B cell (primary cell): Measurements from ENCODE around the gene LGI4. TPM values are rescaled to one million over a fixed set of nuclear protein-coding genes. Genes with fewer than 3 reads are reported as not detected.

ENCODE experiments used
- ATAC-seq: fragments of 200-7000 bp; cut with Tn5 transposase; one replicate; pipeline ENCODE4 v1.10.0; 2021; ENCODE audit warnings: low read depth, mild to moderate bottlenecking, moderate number of reproducible peaks, moderate library complexity
- CTCF ChIA-PET: fragments of 350-600 bp; sonication (Branson Sonifier 250); formaldehyde crosslinking; loops from one replicate; lab custom pipeline; 2021; ENCODE audit warnings: antibody characterized with exemption, inconsistent platforms; lab: Charles Lee
- POLR2A ChIA-PET: fragments of 350-600 bp; sonication (Branson Sonifier 250); formaldehyde crosslinking; loops from one replicate; lab custom pipeline; 2021; ENCODE audit warnings: antibody characterized with exemption; lab: Charles Lee
- DNase-seq: peaks from one replicate; pipeline ENCODE4 v3.0.0; 2013
- H2AFZ ChIP-seq: 2 replicates; pipeline ENCODE4 v1.6.1; 2012; ENCODE audit warnings: mild to moderate bottlenecking, low read depth, low read length; ENCODE audit not compliant: insufficient read depth, poor library complexity, severe bottlenecking
- H3K27ac ChIP-seq, 2 donors: 1 replicate in 1 of 2; 2 replicates in 1 of 2; pipeline ENCODE4 v1.5.1; 2012 to 2013; ENCODE audit warnings: low read length in 2 of 2, mild to moderate bottlenecking in 2 of 2, moderate library complexity in 1 of 2
- H3K27me3 ChIP-seq, 4 experiments: fragments of 200-600 bp in 1 of 4; sonication (generic) in 1 of 4; replicated peaks in 1 of 4; 1 replicate in 2 of 4; 2 replicates in 2 of 4; pipeline versions ENCODE4 v1.6.1 to v1.7.0; 2013 to 2016; ENCODE audit warnings: low read length in 3 of 4, mild to moderate bottlenecking in 2 of 4, mixed read lengths in 1 of 4, moderate library complexity in 1 of 4; ENCODE audit not compliant: insufficient read depth in 4 of 4, control insufficient read depth in 3 of 4; ENCODE audit errors: control extremely low read depth in 1 of 4
- H3K36me3 ChIP-seq, 2 experiments: replicated peaks in 1 of 2; 1 replicate in 1 of 2; 2 replicates in 1 of 2; pipeline versions ENCODE4 v1.6.1 to v1.7.1; 2013; ENCODE audit warnings: low read length in 1 of 2; ENCODE audit not compliant: insufficient read depth in 2 of 2, control insufficient read depth in 1 of 2; ENCODE audit errors: control extremely low read depth in 1 of 2, extremely low read depth in 1 of 2
- H3K4me1 ChIP-seq, 2 donors: fragments of 200-600 bp in 1 of 2; sonication (generic) in 1 of 2; 1 replicate in 1 of 2; 2 replicates in 1 of 2; pipeline versions ENCODE4 v1.5.1 to v1.6.1; 2013 to 2017; ENCODE audit warnings: low read length in 2 of 2; ENCODE audit not compliant: control insufficient read depth in 2 of 2, insufficient read depth in 2 of 2
- H3K4me2 ChIP-seq: replicated peaks from 2 replicates; pipeline ENCODE3; 2012; ENCODE audit warnings: mild to moderate bottlenecking, low read depth, low read length; ENCODE audit not compliant: poor library complexity, severe bottlenecking
- H3K4me3 ChIP-seq, 5 experiments: fragments of 200-600 bp in 1 of 5; sonication (generic) in 1 of 5; 1 replicate in 3 of 5; 2 replicates in 2 of 5; pipeline versions ENCODE4 v1.5.1 to v1.7.0; 2011 to 2016; ENCODE audit warnings: low read length in 4 of 5, mild to moderate bottlenecking in 4 of 5, low read depth in 2 of 5, control low read depth in 1 of 5, moderate library complexity in 1 of 5; ENCODE audit not compliant: insufficient read depth in 1 of 5; ENCODE audit errors: control extremely low read depth in 1 of 5, extremely low read depth in 1 of 5
- H3K79me2 ChIP-seq: fragments of 200-600 bp; sonication (generic); one replicate; pipeline ENCODE4 v1.6.0; 2016; ENCODE audit warnings: low read length; ENCODE audit not compliant: control insufficient read depth, insufficient read depth
- H3K9ac ChIP-seq: fragments of 200-600 bp; sonication (generic); 2 replicates; pipeline ENCODE4 v1.6.1; 2017; ENCODE audit warnings: mild to moderate bottlenecking, low read length, moderate library complexity
- H3K9me3 ChIP-seq, 3 donors: one replicate each; pipeline versions ENCODE4 v1.6.1 to v1.7.1; 2013; ENCODE audit warnings: low read length in 2 of 3; ENCODE audit not compliant: control insufficient read depth in 2 of 3, insufficient read depth in 1 of 3; ENCODE audit errors: control extremely low read depth in 1 of 3
- H4K20me1 ChIP-seq: 2 replicates; pipeline ENCODE4 v1.6.0; 2012; ENCODE audit warnings: mild to moderate bottlenecking, low read length; ENCODE audit not compliant: insufficient read depth, control insufficient read depth, poor library complexity, severe bottlenecking
- H3K27ac Mint-ChIP-seq: one replicate; pipeline ENCODE4 v1.8.0; 2021; ENCODE audit warnings: mixed read lengths
- H3K27me3 Mint-ChIP-seq: one replicate; pipeline ENCODE4 v1.8.0; 2021; ENCODE audit warnings: mixed read lengths
- H3K4me1 Mint-ChIP-seq: one replicate; pipeline ENCODE4 v1.8.0; 2021; ENCODE audit warnings: mixed read lengths
- H3K4me3 Mint-ChIP-seq: one replicate; pipeline ENCODE4 v1.8.0; 2021; ENCODE audit warnings: mixed read lengths
- H3K9me3 Mint-ChIP-seq: one replicate; pipeline ENCODE4 v1.8.0; 2022; ENCODE audit warnings: mixed read lengths; ENCODE audit not compliant: insufficient read depth
- CTCF ChIP-seq: fragments of 200-600 bp; IDR thresholded peaks from one replicate; pipeline ENCODE4 v1.8.0; 2022; ENCODE audit warnings: antibody characterized with exemption, mild to moderate bottlenecking
- EZH2 ChIP-seq: IDR thresholded peaks from 2 replicates; pipeline ENCODE4 v1.6.1; 2012; ENCODE audit warnings: borderline replicate concordance, low read depth, mild to moderate bottlenecking, moderate library complexity, low read length; ENCODE audit not compliant: insufficient read depth, poor library complexity, severe bottlenecking
- WGBS: methylation state at CpG from one replicate; pipeline ENCODE4 v1.1.5; 2013; ENCODE audit warnings: missing lambda C conversion rate; ENCODE audit not compliant: insufficient coverage; 5-methylcytosine and 5-hydroxymethylcytosine counted together
- intact Hi-C: fragments of 100-400 bp; cut with micrococcal nuclease; formaldehyde crosslinking; loops from one replicate; pipeline ENCODE4 v1.10.0; 2022
- polyA plus RNA-seq: library from polyadenylated mRNA; depleted of rRNA; stranded (reverse); fragments of >200 nt; gene quantifications from 2 replicates; pipeline ENCODE4 v1.2.3, GENCODE V29; 2012
- total RNA-seq, 2 donors: library from RNA; stranded (reverse); fragments of 120-200 nt in 1 of 2; gene quantifications; 1 replicate in 1 of 2; 2 replicates in 1 of 2; pipeline versions ENCODE4 v1.2.3 to v1.2.4, GENCODE V29; 2013 to 2022

LGI4 gene
- total and polyA plus RNA-seq, 2 donors (not counting 1 experiment from before 2014, with no cell fraction given) = 0.40 to 0.59 TPM

GRCh38 chr19:35144600-35145436, 10.0 kb upstream of the LGI4 start:
- Mint-ChIP-seq H3K4me3 (no peak overlapping the region), H3K4me1 (peaks cover 32% of the 10 kb centered on the region), H3K27me3 (peaks cover 9% of the 10 kb centered on the region), H3K9me3 (no peaks in the 10 kb centered on the region), H3K27ac (no peak overlapping the region)
- WGBS = 67% methylated on average over 4 of the region's 15 CpGs
- TF ChIP-seq EZH2 = no peak
- no peak for TF ChIP-seq CTCF
- H3K79me2 ChIP-seq = no peaks in the 10 kb centered on the region
- no peaks in the 10 kb centered on the region for H3K9me3 ChIP-seq
- POLR2A ChIA-PET = no interaction called here
- H3K4me1 ChIP-seq = peaks cover 25 to 37% of the 10 kb centered on the region in 2 donors
- DNase-seq = peak; percentile 50
- H3K9ac ChIP-seq = no peak overlapping the region
- H3K4me3 ChIP-seq = no peak overlapping the region
- H3K36me3 ChIP-seq = no peaks in the 10 kb centered on the region
- H4K20me1 ChIP-seq = no peaks in the 10 kb centered on the region
- CTCF ChIA-PET = interaction anchor here (0.7 to 7.0 kb wide), 6 partner anchors 7 to 124 kb away, joined by 3 to 77 read pairs (median 4); partner anchors contain the start of genes FXYD5 and USF2
- intact Hi-C loops = loop anchor here (10.0 kb wide), 2 partner anchors 180 to 350 kb away; partner anchors contain the start of genes CD22 and KRTDAP
- H3K27ac ChIP-seq = no peak overlapping the region
- no peak overlapping the region for H2AFZ ChIP-seq
- ATAC-seq = no peak
- peaks cover 0 to 11% (median 3%) of the 10 kb centered on the region in 4 experiments for H3K27me3 ChIP-seq
- H3K4me2 ChIP-seq = no peak overlapping the region

- 82% methylated on average over 3 of the region's 6 CpGs for WGBS
- Histone ChIP-seq H3K4me1 (peaks cover 25 to 37% of the 10 kb centered on the region in 2 donors), H3K27ac (no peak overlapping the region), H3K27me3 (peaks cover 0 to 13% (median 3%) of the 10 kb centered on the region in 4 experiments), H3K9me3 (no peaks in the 10 kb centered on the region), H3K36me3 (no peaks in the 10 kb centered on the region), H2AFZ (no peak overlapping the region), H4K20me1 (no peaks in the 10 kb centered on the region), H3K79me2 (no peaks in the 10 kb centered on the region), H3K4me3 (no peak overlapping the region), H3K9ac (no peak overlapping the region), H3K4me2 (no peak overlapping the region)
- intact Hi-C loops = loop anchor here (10.0 kb wide), 2 partner anchors 181 to 351 kb away; partner anchors contain the start of genes CD22 and KRTDAP
- DNase-seq = no peak
- ChIA-PET CTCF (interaction anchor here (1.0 to 7.0 kb wide), 5 partner anchors 8 to 125 kb away, joined by 3 to 77 read pairs (median 3); partner anchors contain the start of genes FXYD5 and USF2), POLR2A (no interaction called here)
- peaks cover 9% of the 10 kb centered on the region for H3K27me3 Mint-ChIP-seq
- ATAC-seq = no peak
- peaks cover 32% of the 10 kb centered on the region for H3K4me1 Mint-ChIP-seq
- H3K4me3 Mint-ChIP-seq = peak overlapping the region; percentile 62
- H3K9me3 Mint-ChIP-seq = no peaks in the 10 kb centered on the region
- H3K27ac Mint-ChIP-seq = no peak overlapping the region
- TF ChIP-seq EZH2 = no peak
- no peak for TF ChIP-seq CTCF
These were observed 9.4 kb upstream of the LGI4 start for GRCh38 chr19:35144259-35144599.
